Panc1 (cell line): ENCODE data around the gene TOMM70. TPM values are rescaled to one million over a fixed set of nuclear protein-coding genes. Genes with fewer than 3 reads are reported as not detected.

Source experiments
- ATAC-seq: fragments of 200-7000 bp; cut with Tn5 transposase; 2 replicates; pipeline ENCODE4 v1.9.1; 2020; ENCODE audit warnings: mild to moderate bottlenecking, moderate library complexity
- BruUV-seq: library from RNA; stranded (reverse); fragments of 400-500 nt; replicated peaks from 2 replicates; lab custom pipeline; 2021; lab: Mats Ljungman, UMichigan
- CTCF ChIA-PET: fragments of 300-600 bp; sonication (Branson Sonifier 250); formaldehyde crosslinking; loops from one replicate; lab custom pipeline; 2022; ENCODE audit warnings: antibody characterized with exemption; lab: Charles Lee
- POLR2A ChIA-PET: fragments of 300-600 bp; sonication (Branson Sonifier 250); formaldehyde crosslinking; loops from one replicate; lab custom pipeline; 2022; ENCODE audit warnings: antibody characterized with exemption; lab: Charles Lee
- DNase-seq: peaks from one replicate; pipeline ENCODE4 v3.0.0-alpha.2; 2010; ENCODE audit warnings: low read depth, low spot score
- H3K27ac ChIP-seq: 2 replicates; pipeline ENCODE4 v1.5.1; 2011; ENCODE audit warnings: mild to moderate bottlenecking, low read length, inconsistent platforms
- H3K27me3 ChIP-seq: fragments of 200-500 bp; sonication (Bioruptor generic); 2 replicates; pipeline ENCODE4 v1.6.0; 2014; ENCODE audit warnings: low read length, inconsistent platforms; ENCODE audit not compliant: control insufficient read depth, insufficient read depth
- H3K36me3 ChIP-seq: fragments of 200-500 bp; sonication (Bioruptor generic); 2 replicates; pipeline ENCODE4 v1.5.1; 2014; ENCODE audit warnings: inconsistent platforms, mild to moderate bottlenecking, low read length, moderate library complexity; ENCODE audit not compliant: control insufficient read depth, insufficient read depth
- H3K4me1 ChIP-seq: 2 replicates; pipeline ENCODE4 v1.5.1; 2011; ENCODE audit warnings: inconsistent platforms, mild to moderate bottlenecking, low read length, moderate library complexity; ENCODE audit not compliant: control insufficient read depth, insufficient read depth
- H3K4me3 ChIP-seq, 2 experiments: 2 replicates each; pipeline ENCODE4 v1.5.1; 2011 to 2012; ENCODE audit warnings: low read depth in 2 of 2, low read length in 2 of 2, mild to moderate bottlenecking in 2 of 2, inconsistent platforms in 1 of 2, moderate library complexity in 1 of 2
- H3K9me3 ChIP-seq: fragments of 200-500 bp; sonication (Bioruptor generic); 2 replicates; pipeline ENCODE4 v1.5.1; 2014; ENCODE audit warnings: low read depth, mild to moderate bottlenecking, inconsistent platforms, low read length, moderate library complexity; ENCODE audit not compliant: control insufficient read depth, insufficient read depth
- CTCF ChIP-seq: fragments of 450-650 bp; IDR thresholded peaks from 2 replicates; pipeline ENCODE4 v1.5.1; 2017; ENCODE audit warnings: mild to moderate bottlenecking
- POLR2AphosphoS5 ChIP-seq: IDR thresholded peaks from 2 replicates; pipeline ENCODE4 v1.6.1; 2012; ENCODE audit warnings: mild to moderate bottlenecking, low read depth, low read length, moderate library complexity
- REST ChIP-seq, 2 experiments: IDR thresholded peaks; 2 replicates each; pipeline ENCODE4 v1.6.1; 2011 to 2012; ENCODE audit warnings: low read depth in 2 of 2, control low read depth in 1 of 2, low read length in 1 of 2, mild to moderate bottlenecking in 1 of 2, moderate library complexity in 1 of 2; ENCODE audit not compliant: insufficient read depth in 1 of 2
- SIN3A ChIP-seq: IDR thresholded peaks from 2 replicates; pipeline ENCODE4 v1.6.1; 2012; ENCODE audit warnings: low read depth, mild to moderate bottlenecking, low read length, moderate library complexity, borderline replicate concordance; ENCODE audit not compliant: insufficient read depth
- TCF7L2 ChIP-seq: IDR thresholded peaks from 2 replicates; pipeline ENCODE4 v1.6.1; 2011; ENCODE audit warnings: mild to moderate bottlenecking, low read depth, low read length, inconsistent platforms
- in situ Hi-C: cut with HindIII; loops from 2 replicates; pipeline ENCODE4 v1.10.0; 2016; ENCODE audit warnings: low sequenced_read_pairs, low pct_unique_long_range_greater_than_20kb
- intact Hi-C: fragments of 100-400 bp; cut with micrococcal nuclease; formaldehyde crosslinking; loops from one replicate; pipeline ENCODE4 v1.10.0; 2022; ENCODE audit not compliant: unreplicated experiment
- total RNA-seq: library from RNA; stranded (reverse); gene quantifications from one replicate; pipeline ENCODE4 v1.2.1, GENCODE V29; 2021; ENCODE audit not compliant: unreplicated experiment

Gene TOMM70
- total RNA-seq, 1 experiment from 2014 or later, result 55.7 TPM

- H3K27ac ChIP-seq, result no peak overlapping the region
- ATAC-seq, result no peak
- H3K4me3 ChIP-seq, result no peak overlapping the region
- no TSS peak for BruUV-seq
- no peaks in the 10 kb centered on the region for H3K27me3 ChIP-seq
- ChIA-PET CTCF (no interaction called here), POLR2A (no interaction called here)
- no peaks in the 10 kb centered on the region for H3K9me3 ChIP-seq
- TF ChIP-seq TCF7L2, result no peak
- no peak for TF ChIP-seq SIN3A
- no peak for TF ChIP-seq POLR2AphosphoS5
- no peak for TF ChIP-seq REST (IDR thresholded peaks at IDR 0.05; ENCODE audit: insufficient read depth in 1 of 2, low read depth in 2 of 2, low read length in 1 of 2)
- TF ChIP-seq CTCF, result no peak
- intact Hi-C loops, result no loop called here
- in situ Hi-C loops, result no loop called here
- DNase-seq, result no peak
- H3K4me1 ChIP-seq, result no peaks in the 10 kb centered on the region
- peaks cover 18% of the 10 kb centered on the region for H3K36me3 ChIP-seq
Observed at GRCh38 chr3:100358413-100358812, 42.5 kb downstream of the TOMM70 start.

GRCh38 chr3:100354850-100355249, 46.0 kb downstream of the TOMM70 start:
- H3K4me1 ChIP-seq, result no peaks in the 10 kb centered on the region
- no TSS peak for BruUV-seq
- POLR2A ChIA-PET, result no interaction called here
- no peak for TF ChIP-seq REST (IDR thresholded peaks at IDR 0.05; ENCODE audit: insufficient read depth in 1 of 2, low read depth in 2 of 2, low read length in 1 of 2)
- no peak for TF ChIP-seq SIN3A
- TF ChIP-seq CTCF, result no peak
- TF ChIP-seq POLR2AphosphoS5, result no peak
- no peak for TF ChIP-seq TCF7L2
- no peak overlapping the region for H3K27ac ChIP-seq
- intact Hi-C loops (no loop called here), in situ Hi-C loops (no loop called here)
- H3K27me3 ChIP-seq, result no peaks in the 10 kb centered on the region
- H3K4me3 ChIP-seq, result no peak overlapping the region
- H3K36me3 ChIP-seq, result peaks cover 21% of the 10 kb centered on the region
- no peak for DNase-seq
- no peaks in the 10 kb centered on the region; the same call in 1 of the 2 replicates for H3K9me3 ChIP-seq
- CTCF ChIA-PET, result no interaction called here
- ATAC-seq, result no peak
